Suprapubic skin (tissue), 4 donors: ENCODE results near the gene ZC3H12C. TPM values are rescaled to one million over a fixed set of nuclear protein-coding genes. Genes with fewer than 3 reads are reported as not detected.
A peak's percentile ranks its signal among the peaks of the same experiment; 100 is the strongest.

Experiments
- DNase-seq, 2 donors: peaks; one replicate each; pipeline ENCODE4 v3.0.0-alpha.2; 2019; ENCODE audit warnings: low spot score in 2 of 2
- H3K27ac ChIP-seq: fragments of 200-600 bp; sonication (generic); one replicate; pipeline ENCODE4 v1.5.1; 2019
- H3K27me3 ChIP-seq: fragments of 200-600 bp; sonication (generic); one replicate; pipeline ENCODE4 v1.5.1; 2019
- H3K36me3 ChIP-seq: fragments of 200-600 bp; sonication (generic); one replicate; pipeline ENCODE4 v1.5.1; 2019
- H3K4me1 ChIP-seq: fragments of 200-600 bp; sonication (generic); one replicate; pipeline ENCODE4 v1.5.1; 2019
- H3K4me3 ChIP-seq: fragments of 200-600 bp; sonication (generic); one replicate; pipeline ENCODE4 v1.5.1; 2019; ENCODE audit warnings: mild to moderate bottlenecking
- H3K9me3 ChIP-seq: fragments of 200-600 bp; sonication (generic); one replicate; pipeline ENCODE4 v1.5.1; 2019
- CTCF ChIP-seq, 2 donors: fragments of 200-600 bp in 1 of 2; fragments of 450-650 bp in 1 of 2; sonication (generic) in 1 of 2; IDR thresholded peaks; one replicate each; pipeline ENCODE4 v1.5.1; 2016 to 2019; ENCODE audit warnings: antibody characterized with exemption in 2 of 2, mild to moderate bottlenecking in 1 of 2, moderate library complexity in 1 of 2
- EP300 ChIP-seq: sonication (generic); formaldehyde crosslinking; IDR thresholded peaks from one replicate; pipeline ENCODE4 v1.6.1; 2017; ENCODE audit warnings: antibody characterized with exemption
- POLR2A ChIP-seq, 2 donors: fragments of 450-650 bp; IDR thresholded peaks; one replicate each; pipeline ENCODE4 v1.6.1; 2017; ENCODE audit warnings: antibody characterized with exemption in 2 of 2, mild to moderate bottlenecking in 2 of 2, moderate library complexity in 2 of 2
- POLR2AphosphoS5 ChIP-seq, 3 donors: sonication (generic); formaldehyde crosslinking; IDR thresholded peaks; one replicate each; pipeline ENCODE4 v1.6.1; 2017; ENCODE audit warnings: antibody characterized with exemption in 3 of 3
- WGBS: methylation state at CpG from one replicate; pipeline ENCODE4 v1.1.5; 2018; 5-methylcytosine and 5-hydroxymethylcytosine counted together
- total RNA-seq, 4 donors: library from RNA; depleted of rRNA; stranded (reverse); fragments of >200 nt; gene quantifications; one replicate each; pipeline ENCODE4 v1.1.0, GENCODE V29; 2016

Gene ZC3H12C
- total RNA-seq, 4 donors from 2014 or later, result 15.0 to 22.7 (median 20.8) TPM

GRCh38 chr11:110184456-110184855 lies 91.3 kb downstream of the ZC3H12C start:
- no peaks in the 10 kb centered on the region for H3K9me3 ChIP-seq
- DNase-seq, result no peak
- TF ChIP-seq POLR2A (IDR thresholded peaks at IDR 0.05) (no peak), POLR2AphosphoS5 (IDR thresholded peaks at IDR 0.05) (no peak), EP300 (no peak), CTCF (IDR thresholded peaks at IDR 0.05) (no peak)
- no peak overlapping the region for H3K27ac ChIP-seq
- 81% methylated on average over 7 of the region's 7 CpGs for WGBS
- no peaks in the 10 kb centered on the region for H3K36me3 ChIP-seq
- H3K27me3 ChIP-seq, result no peaks in the 10 kb centered on the region
- H3K4me3 ChIP-seq, result no peak overlapping the region
- H3K4me1 ChIP-seq, result no peaks in the 10 kb centered on the region

- DNase-seq, result no peak
- WGBS, result 76% methylated on average over 3 of the region's 3 CpGs
- H3K27ac ChIP-seq, result no peak overlapping the region
- H3K9me3 ChIP-seq, result no peaks in the 10 kb centered on the region
- H3K4me3 ChIP-seq, result no peak overlapping the region
- H3K4me1 ChIP-seq, result no peaks in the 10 kb centered on the region
- TF ChIP-seq EP300, result no peak
- TF ChIP-seq POLR2A (IDR thresholded peaks at IDR 0.05), result no peak
- no peak for TF ChIP-seq CTCF (IDR thresholded peaks at IDR 0.05)
- TF ChIP-seq POLR2AphosphoS5 (IDR thresholded peaks at IDR 0.05), result no peak
- no peaks in the 10 kb centered on the region for H3K36me3 ChIP-seq
- no peaks in the 10 kb centered on the region for H3K27me3 ChIP-seq
Measured at GRCh38 chr11:110185121-110185591, 92.0 kb downstream of the ZC3H12C start.

- H3K27ac ChIP-seq, result no peak overlapping the region
- H3K4me3 ChIP-seq, result no peak overlapping the region
- no peaks in the 10 kb centered on the region for H3K9me3 ChIP-seq
- H3K36me3 ChIP-seq, result no peaks in the 10 kb centered on the region
- no peaks in the 10 kb centered on the region for H3K4me1 ChIP-seq
- TF ChIP-seq EP300 (no peak), POLR2A (IDR thresholded peaks at IDR 0.05) (no peak), POLR2AphosphoS5 (IDR thresholded peaks at IDR 0.05) (no peak), CTCF (IDR thresholded peaks at IDR 0.05) (no peak)
- no peaks in the 10 kb centered on the region for H3K27me3 ChIP-seq
- no peak for DNase-seq
- WGBS, result 91% methylated on average over 6 of the region's 7 CpGs
Measured at GRCh38 chr11:110185599-110185998, 92.4 kb downstream of the ZC3H12C start.

- peak in 1 of 2 donors; percentile 50 for DNase-seq
- Histone ChIP-seq H3K9me3 (no peaks in the 10 kb centered on the region), H3K27ac (no peak overlapping the region), H3K4me3 (no peak overlapping the region), H3K4me1 (no peaks in the 10 kb centered on the region), H3K36me3 (no peaks in the 10 kb centered on the region), H3K27me3 (no peaks in the 10 kb centered on the region)
- 91% methylated on average over 5 of the region's 5 CpGs for WGBS
- TF ChIP-seq POLR2AphosphoS5 (IDR thresholded peaks at IDR 0.05), result no peak
- no peak for TF ChIP-seq POLR2A (IDR thresholded peaks at IDR 0.05)
- no peak for TF ChIP-seq CTCF (IDR thresholded peaks at IDR 0.05)
- TF ChIP-seq EP300, result no peak
Measured at GRCh38 chr11:110186456-110186855, 93.3 kb downstream of the ZC3H12C start.

- Histone ChIP-seq H3K27ac (no peak overlapping the region), H3K36me3 (no peaks in the 10 kb centered on the region), H3K9me3 (no peaks in the 10 kb centered on the region), H3K27me3 (no peaks in the 10 kb centered on the region), H3K4me1 (no peaks in the 10 kb centered on the region), H3K4me3 (no peak overlapping the region)
- DNase-seq, result peak in 1 of 2 donors; percentile 59
- TF ChIP-seq CTCF (IDR thresholded peaks at IDR 0.05), result no peak
- TF ChIP-seq POLR2A (IDR thresholded peaks at IDR 0.05), result no peak
- TF ChIP-seq EP300, result no peak
- TF ChIP-seq POLR2AphosphoS5 (IDR thresholded peaks at IDR 0.05), result no peak
- 20% methylated on average over 1 of the region's 4 CpGs for WGBS
Measured at GRCh38 chr11:110186867-110187266, 93.7 kb downstream of the ZC3H12C start.
